HG02610 (cell line): ENCODE data around the gene GBP7.
"Not testable (repeated sequence)": the region's sequence is repeated elsewhere in the genome, so short reads cannot be mapped to it uniquely, and the experiment has no call there.

Experiments used
- ATAC-seq: cut with Tn5 transposase; IDR thresholded peaks from one replicate; pipeline ENCODE4 v1.9.1; 2021; ENCODE audit warnings: mild to moderate bottlenecking, moderate library complexity; ENCODE audit not compliant: unreplicated experiment

The GBP7 gene

GRCh38 chr1:89171067-89171438 is 4.8 kb downstream of the GBP7 start:
- ATAC-seq = no peak

- no peak for ATAC-seq
These were observed 5.4 kb downstream of the GBP7 start for GRCh38 chr1:89170170-89171066.

GRCh38 chr1:89169166-89169565 is 6.6 kb downstream of the GBP7 start:
- no peak for ATAC-seq

GRCh38 chr1:89167590-89168230 is 8.1 kb downstream of the GBP7 start:
- ATAC-seq = no peak

- ATAC-seq = no peak
These were observed 9.1 kb downstream of the GBP7 start for GRCh38 chr1:89166705-89167104.

GRCh38 chr1:89165811-89166210 is 10.0 kb downstream of the GBP7 start:
- ATAC-seq = no peak

- no peak for ATAC-seq
These were observed 24.8 kb downstream of the GBP7 start for GRCh38 chr1:89151047-89151446.

- no peak for ATAC-seq
These were observed 25.8 kb downstream of the GBP7 start for GRCh38 chr1:89149976-89150375.

GRCh38 chr1:89149229-89149628 is 26.6 kb downstream of the GBP7 start:
- no peak for ATAC-seq

- ATAC-seq = no peak
These were observed 27.8 kb downstream of the GBP7 start for GRCh38 chr1:89147678-89148658.

- no peak for ATAC-seq
These were observed 29.1 kb downstream of the GBP7 start for GRCh38 chr1:89146721-89147120.

- ATAC-seq = no peak
These were observed 32.3 kb downstream of the GBP7 start for GRCh38 chr1:89143484-89143883.

- ATAC-seq = no peak
These were observed 33.6 kb downstream of the GBP7 start for GRCh38 chr1:89142160-89142559.

GRCh38 chr1:89133747-89134146 is 42.1 kb downstream of the GBP7 start:
- ATAC-seq = no peak

- ATAC-seq = no peak
These were observed 45.1 kb downstream of the GBP7 start for GRCh38 chr1:89130716-89131115.

- ATAC-seq = no peak
These were observed 45.9 kb downstream of the GBP7 start for GRCh38 chr1:89129911-89130310.

- ATAC-seq = not testable (repeated sequence)
These were observed 47.8 kb downstream of the GBP7 start for GRCh38 chr1:89128003-89128458.

- ATAC-seq = not testable (repeated sequence)
These were observed 48.9 kb downstream of the GBP7 start for GRCh38 chr1:89126602-89127565.

GRCh38 chr1:89125913-89126580 is 49.8 kb downstream of the GBP7 start, which contains the start of gene GBP2:
Gene GBP2 (minus strand): TSS chr1:89126114. CDS start chr1:89121966, 4,148 bp downstream.
- ATAC-seq = peak; percentile 71
